Mesenchymal stem cell (in vitro differentiated cells and primary cell): ENCODE measurements around the gene TCF7L1.

ENCODE experiments used
- DNase-seq: peaks from one replicate; pipeline ENCODE4 v3.0.0-alpha.2; 2013
- H2AFZ ChIP-seq: one replicate; pipeline ENCODE4 v1.6.1; 2013; ENCODE audit warnings: low read depth, mild to moderate bottlenecking, control low read depth, inconsistent platforms, low read length, moderate library complexity
- H2AK5ac ChIP-seq: 2 replicates; pipeline ENCODE4 v1.6.1; 2013; ENCODE audit warnings: low read length, moderate library complexity, mild to moderate bottlenecking, inconsistent platforms; ENCODE audit not compliant: severe bottlenecking
- H2BK120ac ChIP-seq: one replicate; pipeline ENCODE4 v1.6.1; 2013; ENCODE audit warnings: low read depth, mild to moderate bottlenecking, inconsistent platforms, low read length, moderate library complexity
- H2BK12ac ChIP-seq, 2 experiments: one replicate each; pipeline ENCODE4 v1.6.1; 2013; ENCODE audit warnings: inconsistent platforms in 2 of 2, low read length in 2 of 2, mild to moderate bottlenecking in 2 of 2, moderate library complexity in 2 of 2, control low read depth in 1 of 2
- H2BK15ac ChIP-seq: one replicate; pipeline ENCODE4 v1.6.1; 2013; ENCODE audit warnings: mild to moderate bottlenecking, low read depth, inconsistent platforms; ENCODE audit not compliant: poor library complexity, severe bottlenecking
- H2BK5ac ChIP-seq: 2 replicates; pipeline ENCODE4 v1.6.1; 2013; ENCODE audit warnings: low read depth, mild to moderate bottlenecking, low read length, control low read depth, inconsistent platforms; ENCODE audit not compliant: poor library complexity, severe bottlenecking
- H3K14ac ChIP-seq, 2 experiments: one replicate each; pipeline ENCODE4 v1.6.1; 2013; ENCODE audit warnings: inconsistent platforms in 2 of 2, low read length in 2 of 2, control low read depth in 1 of 2, mild to moderate bottlenecking in 1 of 2, moderate library complexity in 1 of 2
- H3K18ac ChIP-seq, 2 experiments: one replicate each; pipeline ENCODE4 v1.6.1; 2013; ENCODE audit warnings: inconsistent platforms in 2 of 2, low read length in 2 of 2, control low read depth in 1 of 2, low read depth in 1 of 2, mild to moderate bottlenecking in 1 of 2
- H3K23ac ChIP-seq, 2 experiments: one replicate each; pipeline ENCODE4 v1.6.1; 2013; ENCODE audit warnings: inconsistent platforms in 2 of 2, low read length in 2 of 2, mild to moderate bottlenecking in 2 of 2, moderate library complexity in 2 of 2, control low read depth in 1 of 2
- H3K27ac ChIP-seq: 2 replicates; pipeline ENCODE4 v1.5.1; 2013; ENCODE audit warnings: mild to moderate bottlenecking, moderate library complexity, low read length, control low read depth, inconsistent platforms; ENCODE audit not compliant: poor library complexity, severe bottlenecking
- H3K27me3 ChIP-seq, 2 experiments: 2 replicates each; pipeline versions ENCODE4 v1.6.1 to v1.7.0; 2013; ENCODE audit warnings: low read length in 2 of 2, mild to moderate bottlenecking in 2 of 2, moderate library complexity in 2 of 2, control low read depth in 1 of 2, inconsistent platforms in 1 of 2; ENCODE audit not compliant: control insufficient read depth in 1 of 2, insufficient read depth in 1 of 2
- H3K36me3 ChIP-seq, 2 experiments: 2 replicates each; pipeline versions ENCODE4 v1.6.1 to v1.7.0; 2013; ENCODE audit warnings: low read length in 2 of 2, control low read depth in 1 of 2, inconsistent platforms in 1 of 2, low read depth in 1 of 2, mild to moderate bottlenecking in 1 of 2; ENCODE audit not compliant: insufficient read depth in 2 of 2, control insufficient read depth in 1 of 2
- H3K4ac ChIP-seq, 2 experiments: one replicate each; pipeline ENCODE4 v1.6.1; 2013; ENCODE audit warnings: inconsistent platforms in 2 of 2, low read length in 2 of 2, mild to moderate bottlenecking in 2 of 2, moderate library complexity in 2 of 2, control low read depth in 1 of 2, low read depth in 1 of 2
- H3K4me1 ChIP-seq: 2 replicates; pipeline ENCODE4 v1.6.1; 2013; ENCODE audit warnings: low read depth, low read length, control low read depth; ENCODE audit not compliant: control insufficient read depth, insufficient read depth
- H3K4me2 ChIP-seq: 2 replicates; pipeline ENCODE4 v1.6.1; 2013; ENCODE audit warnings: low read length, mild to moderate bottlenecking, inconsistent platforms; ENCODE audit not compliant: poor library complexity, severe bottlenecking
- H3K4me3 ChIP-seq, 2 experiments: 2 replicates each; pipeline versions ENCODE4 v1.5.1 to v1.7.0; 2013; ENCODE audit warnings: low read length in 2 of 2, mild to moderate bottlenecking in 2 of 2, control low read depth in 1 of 2, low read depth in 1 of 2; ENCODE audit not compliant: insufficient read depth in 1 of 2
- H3K79me1 ChIP-seq: replicated peaks from 2 replicates; pipeline ENCODE4 v1.6.1; 2013; ENCODE audit warnings: mild to moderate bottlenecking, control low read depth, low read length, inconsistent platforms; ENCODE audit not compliant: poor library complexity, severe bottlenecking
- H3K9ac ChIP-seq: 2 replicates; pipeline ENCODE4 v1.7.0; 2013; ENCODE audit warnings: mild to moderate bottlenecking, low read length, moderate library complexity
- H3K9me3 ChIP-seq: 2 replicates; pipeline ENCODE4 v1.7.0; 2013; ENCODE audit warnings: mild to moderate bottlenecking, low read length; ENCODE audit not compliant: control insufficient read depth
- H4K8ac ChIP-seq: one replicate; pipeline ENCODE4 v1.6.1; 2013; ENCODE audit warnings: inconsistent platforms, mild to moderate bottlenecking, low read length, moderate library complexity
- H4K91ac ChIP-seq: one replicate; pipeline ENCODE4 v1.6.1; 2013; ENCODE audit warnings: mild to moderate bottlenecking, low read length, inconsistent platforms
- WGBS: methylation state at CpG from one replicate; pipeline ENCODE4 v1.1.7; 2013; ENCODE audit warnings: mixed read lengths; 5-methylcytosine and 5-hydroxymethylcytosine counted together

TCF7L1 gene

GRCh38 chr2:85282914-85283313 is 149.7 kb downstream of the TCF7L1 start:
- Histone ChIP-seq H3K9ac (no peak overlapping the region), H3K27ac (no peak overlapping the region), H3K79me1 (no peaks in the 10 kb centered on the region), H4K8ac (no peak overlapping the region), H3K36me3 (peaks cover 10 to 11% of the 10 kb centered on the region in 2 experiments), H4K91ac (no peak overlapping the region), H3K4me2 (no peak overlapping the region), H3K9me3 (no peaks in the 10 kb centered on the region), H2AFZ (no peak overlapping the region), H2AK5ac (no peak overlapping the region), H2BK120ac (no peak overlapping the region), H3K4ac (no peak overlapping the region), H3K14ac (no peak overlapping the region), H3K4me1 (peaks cover 8% of the 10 kb centered on the region), H2BK5ac (no peak overlapping the region), H3K4me3 (no peak overlapping the region), H3K23ac (no peak overlapping the region), H2BK12ac (no peak overlapping the region), H3K27me3 (no peaks in the 10 kb centered on the region), H2BK15ac (no peak overlapping the region), H3K18ac (no peak overlapping the region)
- 89% methylated on average over 6 of the region's 7 CpGs for WGBS
- no peak for DNase-seq

- Histone ChIP-seq H2BK15ac (no peak overlapping the region), H4K8ac (no peak overlapping the region), H3K18ac (no peak overlapping the region), H3K4me1 (peaks cover 7% of the 10 kb centered on the region), H4K91ac (no peak overlapping the region), H3K14ac (no peak overlapping the region), H2BK12ac (no peak overlapping the region), H2AK5ac (no peak overlapping the region), H3K9ac (no peak overlapping the region), H3K4ac (no peak overlapping the region), H2BK5ac (no peak overlapping the region), H2AFZ (no peak overlapping the region), H2BK120ac (no peak overlapping the region), H3K27ac (no peak overlapping the region), H3K36me3 (peaks cover 10 to 11% of the 10 kb centered on the region in 2 experiments), H3K27me3 (no peaks in the 10 kb centered on the region), H3K23ac (no peak overlapping the region), H3K4me3 (no peak overlapping the region), H3K4me2 (no peak overlapping the region), H3K9me3 (no peaks in the 10 kb centered on the region), H3K79me1 (no peaks in the 10 kb centered on the region)
- DNase-seq: no peak
- 97% methylated on average over 7 of the region's 8 CpGs for WGBS
Measured at GRCh38 chr2:85283641-85284040, 150.4 kb downstream of the TCF7L1 start.

GRCh38 chr2:85286918-85287317 is 153.7 kb downstream of the TCF7L1 start:
- peaks cover 5% of the 10 kb centered on the region for H3K4me1 ChIP-seq
- H2AK5ac ChIP-seq: no peak overlapping the region
- no peak overlapping the region for H3K4me3 ChIP-seq
- H3K23ac ChIP-seq: no peak overlapping the region
- no peak overlapping the region for H2BK5ac ChIP-seq
- no peak overlapping the region for H2AFZ ChIP-seq
- no peak overlapping the region for H3K27ac ChIP-seq
- no peak overlapping the region for H3K18ac ChIP-seq
- H2BK15ac ChIP-seq: no peak overlapping the region
- 93% methylated on average over 8 of the region's 8 CpGs for WGBS
- no peaks in the 10 kb centered on the region for H3K27me3 ChIP-seq
- no peak overlapping the region for H3K9ac ChIP-seq
- no peak overlapping the region for H4K91ac ChIP-seq
- no peaks in the 10 kb centered on the region for H3K9me3 ChIP-seq
- H3K14ac ChIP-seq: no peak overlapping the region
- H3K4ac ChIP-seq: no peak overlapping the region
- peaks cover 10 to 11% of the 10 kb centered on the region in 2 experiments for H3K36me3 ChIP-seq
- H3K4me2 ChIP-seq: no peak overlapping the region
- DNase-seq: no peak
- no peak overlapping the region for H2BK12ac ChIP-seq
- H3K79me1 ChIP-seq: no peaks in the 10 kb centered on the region
- no peak overlapping the region for H2BK120ac ChIP-seq
- H4K8ac ChIP-seq: no peak overlapping the region

- no peak overlapping the region for H4K8ac ChIP-seq
- no peak overlapping the region for H3K23ac ChIP-seq
- H3K9ac ChIP-seq: no peak overlapping the region
- WGBS: no CpG with 5 or more reads among the region's 7 CpGs
- no peak overlapping the region for H2BK15ac ChIP-seq
- DNase-seq: no peak
- no peak overlapping the region for H3K4me2 ChIP-seq
- H3K18ac ChIP-seq: no peak overlapping the region
- H3K27me3 ChIP-seq: no peaks in the 10 kb centered on the region
- H3K79me1 ChIP-seq: no peaks in the 10 kb centered on the region
- no peak overlapping the region for H3K14ac ChIP-seq
- no peak overlapping the region for H3K4ac ChIP-seq
- no peak overlapping the region for H2AK5ac ChIP-seq
- no peak overlapping the region for H3K4me3 ChIP-seq
- H2AFZ ChIP-seq: no peak overlapping the region
- H3K27ac ChIP-seq: no peak overlapping the region
- no peak overlapping the region for H2BK12ac ChIP-seq
- H3K4me1 ChIP-seq: peaks cover 5% of the 10 kb centered on the region
- H2BK5ac ChIP-seq: no peak overlapping the region
- peaks cover 12 to 13% of the 10 kb centered on the region in 2 experiments for H3K36me3 ChIP-seq
- no peak overlapping the region for H4K91ac ChIP-seq
- no peaks in the 10 kb centered on the region for H3K9me3 ChIP-seq
- H2BK120ac ChIP-seq: no peak overlapping the region
Measured at GRCh38 chr2:85287721-85288120, 154.5 kb downstream of the TCF7L1 start.
